IMR-90 (cell line): ENCODE results near the gene MPC2. TPM values are rescaled to one million over a fixed set of nuclear protein-coding genes. Genes with fewer than 3 reads are reported as not detected.

ENCODE experiments used
- ATAC-seq: fragments of 200-7000 bp; cut with Tn5 transposase; 2 replicates; pipeline ENCODE4 v1.9.1; 2020; ENCODE audit warnings: low read depth, mild to moderate bottlenecking, moderate library complexity
- BruUV-seq: library from RNA; stranded (reverse); fragments of 400-500 nt; replicated peaks from 2 replicates; lab custom pipeline; 2021; lab: Mats Ljungman, UMichigan
- CTCF ChIA-PET: fragments of 300-600 bp; formaldehyde crosslinking; extraction: SDS; loops from one replicate; lab custom pipeline; 2021; ENCODE audit warnings: antibody characterized with exemption; lab: Yijun Ruan, JAX
- POLR2A ChIA-PET: fragments of 300-600 bp; sonication (Branson Sonifier 250); formaldehyde crosslinking; loops from one replicate; lab custom pipeline; 2022; ENCODE audit warnings: antibody characterized with exemption; ENCODE audit not compliant: unreplicated experiment; lab: Charles Lee
- DNase-seq: peaks from one replicate; pipeline ENCODE4 v3.0.0; 2013
- H2AFZ ChIP-seq: replicated peaks from 2 replicates; pipeline ENCODE3; 2013; ENCODE audit warnings: low read length, mild to moderate bottlenecking; ENCODE audit not compliant: poor library complexity
- H2AK5ac ChIP-seq: 2 replicates; pipeline ENCODE4 v1.6.1; 2013; ENCODE audit warnings: low read depth, low read length, inconsistent platforms
- H2AK9ac ChIP-seq: replicated peaks from 2 replicates; pipeline ENCODE3; 2013; ENCODE audit warnings: mild to moderate bottlenecking, low read depth, low read length, moderate library complexity; ENCODE audit not compliant: poor library complexity
- H2BK120ac ChIP-seq: 2 replicates; pipeline ENCODE4 v1.6.1; 2013; ENCODE audit warnings: low read depth, low read length, inconsistent platforms
- H2BK15ac ChIP-seq: 3 replicates; pipeline ENCODE4 v1.6.1; 2013; ENCODE audit warnings: low read depth, low read length, inconsistent platforms
- H2BK20ac ChIP-seq: 2 replicates; pipeline ENCODE4 v1.6.1; 2013; ENCODE audit warnings: low read depth, mild to moderate bottlenecking, inconsistent platforms, low read length, moderate library complexity
- H2BK5ac ChIP-seq: 2 replicates; pipeline ENCODE4 v1.6.1; 2013; ENCODE audit warnings: mild to moderate bottlenecking, low read depth, low read length, inconsistent platforms; ENCODE audit not compliant: poor library complexity, severe bottlenecking
- H3K14ac ChIP-seq: replicated peaks from 2 replicates; pipeline ENCODE4 v1.6.1; 2013; ENCODE audit warnings: low read depth, low read length, inconsistent platforms
- H3K18ac ChIP-seq: 2 replicates; pipeline ENCODE4 v1.6.1; 2013; ENCODE audit warnings: low read depth, low read length, control low read depth
- H3K23ac ChIP-seq: 2 replicates; pipeline ENCODE4 v1.6.1; 2013; ENCODE audit warnings: low read depth, low read length, inconsistent platforms
- H3K27ac ChIP-seq: 2 replicates; pipeline ENCODE4 v1.5.1; 2013; ENCODE audit warnings: mild to moderate bottlenecking, control low read depth, low read length; ENCODE audit not compliant: insufficient read depth
- H3K27me3 ChIP-seq: 2 replicates; pipeline ENCODE4 v1.6.1; 2013; ENCODE audit warnings: low read length; ENCODE audit not compliant: control insufficient read depth, insufficient read depth
- H3K36me3 ChIP-seq: 2 replicates; pipeline ENCODE4 v1.6.1; 2013; ENCODE audit warnings: low read length, mixed read lengths; ENCODE audit not compliant: control insufficient read depth, insufficient read depth
- H3K4ac ChIP-seq: 2 replicates; pipeline ENCODE4 v1.6.1; 2013; ENCODE audit warnings: low read depth, low read length, inconsistent platforms
- H3K4me1 ChIP-seq: 2 replicates; pipeline ENCODE4 v1.6.1; 2013; ENCODE audit warnings: low read length, mixed read lengths; ENCODE audit not compliant: control insufficient read depth, insufficient read depth
- H3K4me2 ChIP-seq: 2 replicates; pipeline ENCODE4 v1.6.1; 2013; ENCODE audit warnings: low read depth, mild to moderate bottlenecking, control low read depth, low read length, moderate library complexity
- H3K4me3 ChIP-seq: 2 replicates; pipeline ENCODE4 v1.5.1; 2013; ENCODE audit warnings: low read depth, mild to moderate bottlenecking, control low read depth, low read length, moderate library complexity; ENCODE audit not compliant: insufficient read depth
- H3K56ac ChIP-seq: 2 replicates; pipeline ENCODE4 v1.6.1; 2013; ENCODE audit warnings: low read length, inconsistent platforms; ENCODE audit not compliant: insufficient read depth; ENCODE audit errors: extremely low read depth
- H3K79me1 ChIP-seq, 2 experiments: 2 replicates each; pipeline ENCODE4 v1.6.1; 2013; ENCODE audit warnings: low read length in 2 of 2, inconsistent platforms in 1 of 2, low read depth in 1 of 2
- H3K9ac ChIP-seq: 2 replicates; pipeline ENCODE4 v1.6.1; 2013; ENCODE audit warnings: low read depth, low read length, control low read depth
- H3K9me1 ChIP-seq: 2 replicates; pipeline ENCODE4 v1.6.1; 2013; ENCODE audit warnings: low read length, inconsistent platforms; ENCODE audit not compliant: insufficient read depth
- H3K9me3 ChIP-seq: 2 replicates; pipeline ENCODE4 v1.6.1; 2013; ENCODE audit warnings: low read length; ENCODE audit not compliant: control insufficient read depth, insufficient read depth
- H4K20me1 ChIP-seq: 2 replicates; pipeline ENCODE4 v1.6.1; 2013; ENCODE audit warnings: low read length, inconsistent platforms; ENCODE audit not compliant: insufficient read depth
- H4K5ac ChIP-seq: 2 replicates; pipeline ENCODE4 v1.6.1; 2013; ENCODE audit warnings: mild to moderate bottlenecking, low read depth, low read length, control low read depth
- H4K8ac ChIP-seq, 2 experiments: 2 replicates each; pipeline ENCODE4 v1.6.1; 2013; ENCODE audit warnings: low read depth in 2 of 2, low read length in 2 of 2, control low read depth in 1 of 2, inconsistent platforms in 1 of 2
- H4K91ac ChIP-seq: 2 replicates; pipeline ENCODE4 v1.6.1; 2013; ENCODE audit warnings: low read depth, low read length, inconsistent platforms; ENCODE audit not compliant: insufficient read depth
- CEBPB ChIP-seq: IDR thresholded peaks from 2 replicates; pipeline ENCODE4 v1.6.1; 2012; ENCODE audit warnings: low read depth, low read length, improper control_type of control experiment
- CTCF ChIP-seq: conservative IDR thresholded peaks from 2 replicates; pipeline ENCODE4 v1.5.1; 2012; ENCODE audit warnings: mild to moderate bottlenecking, low read depth, low read length, improper control_type of control experiment
- MXI1 ChIP-seq: IDR thresholded peaks from 2 replicates; pipeline ENCODE4 v1.6.1; 2012; ENCODE audit warnings: low read depth, mild to moderate bottlenecking, low read length, moderate library complexity, borderline replicate concordance
- RCOR1 ChIP-seq: IDR thresholded peaks from 2 replicates; pipeline ENCODE4 v1.6.1; 2012; ENCODE audit warnings: mild to moderate bottlenecking, low read length, improper control_type of control experiment; ENCODE audit not compliant: insufficient replicate concordance
- RFX5 ChIP-seq: IDR thresholded peaks from 2 replicates; pipeline ENCODE4 v1.8.0; 2012; ENCODE audit warnings: low read depth, mild to moderate bottlenecking, low read length, moderate library complexity
- SMC3 ChIP-seq: fragments of 150-350 bp; IDR thresholded peaks from 2 replicates; pipeline ENCODE4 v1.6.1; 2016; ENCODE audit warnings: low read depth, mild to moderate bottlenecking, antibody characterized with exemption, low read length, moderate library complexity
- USF2 ChIP-seq: fragments of 150-350 bp; IDR thresholded peaks from 2 replicates; pipeline ENCODE4 v1.6.1; 2017; ENCODE audit warnings: mild to moderate bottlenecking, antibody characterized with exemption, low read length, low read depth
- WGBS, 2 experiments: methylation state at CpG; one replicate each; pipeline versions ENCODE4 v1.1.5 to v1.1.7; 2013; ENCODE audit warnings: missing lambda C conversion rate in 2 of 2; ENCODE audit not compliant: insufficient read length in 1 of 2; ENCODE audit errors: extremely low coverage in 2 of 2; 5-methylcytosine and 5-hydroxymethylcytosine counted together
- dilution Hi-C: fragments of 300-500 bp; cut with HindIII; formaldehyde crosslinking; loops from one replicate; pipeline ENCODE4 v1.14.3; 2018; ENCODE audit warnings: low sequenced_read_pairs; ENCODE audit not compliant: unreplicated experiment
- in situ Hi-C: fragments of 300-500 bp; cut with MboI; formaldehyde crosslinking; loops from 3 replicates; pipeline ENCODE4 v1.14.3; 2019; ENCODE audit warnings: low sequenced_read_pairs, inconsistent platforms, mixed read lengths
- intact Hi-C: fragments of 100-400 bp; cut with micrococcal nuclease; formaldehyde crosslinking; loops from 2 replicates; pipeline ENCODE4 v1.10.0; 2022
- polyA plus RNA-seq, 3 experiments: library from polyadenylated mRNA; depleted of rRNA; stranded (reverse); fragments of >200 nt; gene quantifications; 2 replicates each; pipeline ENCODE4 v1.2.3, GENCODE V29; 2012; ENCODE audit warnings: low replicate concordance in 1 of 3
- total RNA-seq: library from RNA; depleted of rRNA; stranded (reverse); fragments of >200 nt; gene quantifications from 2 replicates; pipeline ENCODE4 v1.2.3, GENCODE V29; 2012
- TF ChIP-seq, protein P1 (sequence below): fragments of 150-350 bp; IDR thresholded peaks from 2 replicates; pipeline ENCODE4 v1.6.1; 2016; ENCODE audit warnings: low read depth, mild to moderate bottlenecking, low read length, moderate library complexity, borderline replicate concordance

The MPC2 gene
- total and polyA plus RNA-seq, 2 of the 4 experiments (the other 2 are of a cell fraction): 35.0 to 42.9 TPM

DNA sequence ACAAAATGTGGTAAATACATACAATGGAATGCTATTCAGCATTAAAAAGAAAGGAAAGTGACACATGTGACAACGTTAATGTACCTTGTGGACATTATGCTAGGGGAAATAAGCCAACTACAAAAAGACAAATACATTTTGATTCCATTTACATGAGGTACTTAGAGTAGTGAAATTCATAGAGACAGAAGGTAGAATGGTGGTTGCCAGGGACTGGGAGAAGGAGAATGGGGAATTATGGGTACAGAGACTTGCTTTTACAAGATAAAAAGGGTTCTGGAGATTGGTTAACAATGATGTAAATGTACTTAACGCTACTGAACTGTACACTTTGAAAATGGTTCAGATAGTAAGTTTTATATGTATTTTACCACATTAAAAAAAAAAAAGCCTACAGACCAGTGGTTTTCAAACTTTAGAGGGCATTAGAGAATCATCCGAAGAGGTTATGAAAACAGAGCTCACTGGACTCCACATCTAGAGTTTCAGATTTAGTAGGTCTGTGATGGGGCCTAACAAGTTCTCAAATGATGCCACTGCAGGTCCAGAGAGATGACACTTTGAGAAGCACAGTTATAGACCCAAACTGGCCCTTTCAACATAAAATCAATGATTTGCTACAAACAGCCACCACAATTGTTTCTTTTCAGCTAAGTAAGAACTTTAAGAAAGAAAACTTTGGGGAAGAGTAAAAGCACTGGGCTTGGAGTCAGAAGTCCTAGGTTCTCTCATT lies 13.4 kb downstream of the MPC2 start:
- no peak overlapping the region for H3K18ac ChIP-seq
- H3K23ac ChIP-seq: no peak overlapping the region
- no peaks in the 10 kb centered on the region for H3K27me3 ChIP-seq
- in situ Hi-C loops (no loop called here), dilution Hi-C loops (no loop called here), intact Hi-C loops (no loop called here)
- H3K4ac ChIP-seq: no peak overlapping the region
- no peak overlapping the region for H2BK20ac ChIP-seq
- no peak overlapping the region for H2BK120ac ChIP-seq
- CTCF ChIA-PET: interaction anchor here (0.6 kb wide), 1 partner anchor 57 kb away, joined by 3 read pairs; no protein-coding TSS in a partner anchor
- TF ChIP-seq SMC3 (no peak), RFX5 (no peak), CTCF (no peak), RCOR1 (no peak), CEBPB (no peak), USF2 (no peak), MXI1 (no peak)
- TF ChIP-seq, protein P1, sequence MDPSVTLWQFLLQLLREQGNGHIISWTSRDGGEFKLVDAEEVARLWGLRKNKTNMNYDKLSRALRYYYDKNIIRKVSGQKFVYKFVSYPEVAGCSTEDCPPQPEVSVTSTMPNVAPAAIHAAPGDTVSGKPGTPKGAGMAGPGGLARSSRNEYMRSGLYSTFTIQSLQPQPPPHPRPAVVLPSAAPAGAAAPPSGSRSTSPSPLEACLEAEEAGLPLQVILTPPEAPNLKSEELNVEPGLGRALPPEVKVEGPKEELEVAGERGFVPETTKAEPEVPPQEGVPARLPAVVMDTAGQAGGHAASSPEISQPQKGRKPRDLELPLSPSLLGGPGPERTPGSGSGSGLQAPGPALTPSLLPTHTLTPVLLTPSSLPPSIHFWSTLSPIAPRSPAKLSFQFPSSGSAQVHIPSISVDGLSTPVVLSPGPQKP: no peak
- POLR2A ChIA-PET: interaction anchor here (0.6 kb wide), 1 partner anchor 9 kb away, joined by 3 read pairs; no protein-coding TSS in a partner anchor
- H3K14ac ChIP-seq: no peak overlapping the region
- H3K79me1 ChIP-seq: peaks cover 8 to 25% of the 10 kb centered on the region in 2 experiments
- no peak overlapping the region for H2AK9ac ChIP-seq
- no peak overlapping the region for H2BK5ac ChIP-seq
- H2AFZ ChIP-seq: no peak overlapping the region
- H4K91ac ChIP-seq: no peak overlapping the region; the same call in 1 of the 2 replicates
- no peak overlapping the region for H2BK15ac ChIP-seq
- H4K5ac ChIP-seq: no peak overlapping the region; the same call in 1 of the 2 replicates
- no peak overlapping the region for H3K56ac ChIP-seq
- peaks cover 2% of the 10 kb centered on the region for H3K4me1 ChIP-seq
- H3K4me2 ChIP-seq: no peak overlapping the region
- no peak for DNase-seq
- no peaks in the 10 kb centered on the region for H3K9me1 ChIP-seq
- H3K9me3 ChIP-seq: no peaks in the 10 kb centered on the region
- no TSS peak for BruUV-seq
- no peak overlapping the region for H3K4me3 ChIP-seq
- H3K27ac ChIP-seq: no peak overlapping the region
- no peak overlapping the region for H3K9ac ChIP-seq
- ATAC-seq: no peak
- H2AK5ac ChIP-seq: no peak overlapping the region
- H4K20me1 ChIP-seq: no peaks in the 10 kb centered on the region
- H3K36me3 ChIP-seq: no peaks in the 10 kb centered on the region
- WGBS, 2 experiments: no CpG with 5 or more reads among the region's 3 CpGs
- H4K8ac ChIP-seq: no peak overlapping the region
